HG03103 (cell line): ENCODE measurements around the gene OSGEP.

Experiments used
- ATAC-seq: cut with Tn5 transposase; IDR thresholded peaks from one replicate; pipeline ENCODE4 v1.9.1; 2021; ENCODE audit warnings: low read depth; ENCODE audit not compliant: unreplicated experiment

OSGEP gene

GRCh38 chr14:20454516-20455354 is at the start of gene OSGEP, which contains the start of gene APEX1:
OSGEP (minus strand) TSS chr14:20454812; CDS start chr14:20454683, 129 bp downstream.
APEX1 (plus strand) TSS chr14:20455226; CDS start chr14:20455646, 420 bp downstream.
- ATAC-seq: peak; percentile 83

DNA sequence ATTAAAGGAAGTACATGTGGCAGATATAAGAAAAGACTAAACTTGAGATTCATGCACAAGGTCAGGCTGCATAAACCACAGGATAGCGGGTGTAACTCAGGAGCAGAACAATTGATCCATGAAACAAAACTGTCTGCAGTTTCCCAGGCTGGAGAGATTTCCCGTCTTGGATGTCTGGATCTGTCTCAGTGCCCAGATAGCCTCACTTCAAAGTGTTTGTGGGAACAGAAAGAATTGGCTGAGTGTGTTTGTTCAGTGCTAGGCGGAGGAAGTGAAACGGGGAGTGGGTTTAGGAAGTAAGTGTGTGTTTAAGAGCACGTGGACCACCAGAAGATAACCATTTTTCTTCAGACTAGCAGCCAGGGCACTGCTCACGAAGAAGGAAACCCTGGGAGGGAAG is 49.3 kb upstream of the OSGEP start:
- ATAC-seq: no peak

- ATAC-seq: no peak
These were observed 46.7 kb upstream of the OSGEP start for GRCh38 chr14:20501346-20501745.

GRCh38 chr14:20499881-20500280 is 45.3 kb upstream of the OSGEP start:
- ATAC-seq: no peak

GRCh38 chr14:20499108-20499507 is 44.5 kb upstream of the OSGEP start:
- ATAC-seq: no peak

DNA sequence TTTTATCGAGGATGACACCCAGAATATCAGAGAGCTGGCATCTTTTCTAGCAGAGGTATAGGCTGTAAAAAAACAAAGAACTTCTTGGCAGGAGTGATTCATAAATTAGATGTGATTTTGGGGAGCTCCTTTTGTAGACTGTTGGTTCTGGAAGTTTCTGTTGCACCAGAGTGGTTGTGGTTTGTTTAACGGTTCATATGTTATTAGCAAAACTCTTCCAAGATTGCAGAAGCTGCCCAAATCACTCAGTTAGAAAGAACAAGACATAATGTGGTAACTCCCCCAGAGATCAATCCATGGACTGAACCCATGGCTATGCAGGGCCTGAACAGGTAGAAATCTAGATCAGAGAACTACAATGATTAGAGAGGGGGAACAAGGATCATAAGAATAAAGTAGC is 44.0 kb upstream of the OSGEP start:
- no peak for ATAC-seq

GRCh38 chr14:20494935-20495766 is 40.5 kb upstream of the OSGEP start:
- ATAC-seq: no peak

DNA sequence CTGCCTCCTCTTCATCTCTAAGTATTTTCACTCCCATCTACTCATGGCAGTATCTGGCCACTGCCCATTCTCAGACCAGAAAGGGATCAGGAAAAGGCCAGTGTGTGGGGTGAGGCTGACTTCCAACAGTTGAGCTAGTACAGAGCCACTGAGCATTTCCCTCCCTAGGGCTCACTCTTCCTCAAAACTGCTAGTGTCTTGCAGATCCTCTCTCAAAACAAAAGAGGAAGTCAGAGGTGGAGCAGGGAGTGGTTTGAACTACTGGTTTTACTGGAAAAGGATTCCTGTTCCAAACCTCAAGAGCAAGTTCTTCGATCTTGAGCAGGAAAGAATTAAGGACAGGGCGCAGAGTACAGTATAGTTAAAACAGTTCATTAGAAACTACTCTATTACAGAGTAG is 39.0 kb upstream of the OSGEP start:
- ATAC-seq: no peak

- no peak for ATAC-seq
These were observed 37.9 kb upstream of the OSGEP start for GRCh38 chr14:20492486-20492885.

- no peak for ATAC-seq
These were observed 36.0 kb upstream of the OSGEP start for GRCh38 chr14:20490563-20490962.

GRCh38 chr14:20489093-20489994 is 34.7 kb upstream of the OSGEP start:
- ATAC-seq: peak; percentile 43

DNA sequence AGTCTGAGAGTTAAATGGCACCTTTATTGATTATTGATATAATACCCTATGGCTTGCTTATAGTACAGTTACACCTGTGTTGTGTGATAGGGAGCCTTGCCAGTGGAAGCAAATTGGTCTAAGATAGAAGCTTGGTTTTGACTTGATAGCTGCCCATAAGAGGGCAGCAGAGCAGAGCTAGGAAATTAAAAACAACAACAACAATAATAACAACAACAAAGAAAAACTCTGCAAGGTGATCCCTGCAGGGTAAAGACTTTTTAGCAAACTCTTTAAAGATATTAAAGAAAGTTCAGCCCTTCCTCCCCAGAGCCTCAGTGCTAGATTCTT is 32.7 kb upstream of the OSGEP start:
- no peak for ATAC-seq

DNA sequence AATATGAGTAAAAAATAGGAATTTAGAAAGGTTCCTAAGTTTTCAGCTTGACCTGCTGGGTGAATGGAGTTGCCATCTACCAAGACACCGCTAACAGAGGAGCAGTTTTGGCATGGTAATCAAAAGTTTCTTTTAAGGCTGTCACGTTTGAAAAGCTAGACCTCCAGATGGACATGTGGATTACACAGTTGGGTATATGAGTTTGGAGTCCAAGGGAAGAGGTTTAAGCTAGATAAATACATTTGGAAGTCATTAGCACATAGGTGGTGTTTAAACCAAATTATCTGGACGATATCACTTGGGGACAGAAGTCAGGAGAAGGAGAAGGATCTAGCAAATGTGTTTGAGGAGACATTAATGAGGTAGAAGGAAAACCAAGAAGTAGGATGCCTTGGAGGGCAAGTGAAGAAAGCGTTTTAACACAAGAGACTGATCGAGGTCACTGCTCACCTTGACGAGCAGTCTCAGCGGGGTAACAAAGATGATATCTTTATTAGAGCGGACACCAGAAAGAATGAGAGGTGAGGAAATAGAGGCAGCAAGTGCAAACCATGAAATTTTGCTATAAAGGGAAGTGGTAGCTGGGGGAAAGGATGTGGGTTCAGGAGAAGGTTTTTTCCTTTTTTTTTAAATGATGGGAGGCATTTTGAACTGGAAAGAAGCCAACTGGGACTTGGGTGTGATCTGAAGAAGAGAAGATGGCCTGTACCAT is 32.2 kb upstream of the OSGEP start:
- no peak for ATAC-seq

DNA sequence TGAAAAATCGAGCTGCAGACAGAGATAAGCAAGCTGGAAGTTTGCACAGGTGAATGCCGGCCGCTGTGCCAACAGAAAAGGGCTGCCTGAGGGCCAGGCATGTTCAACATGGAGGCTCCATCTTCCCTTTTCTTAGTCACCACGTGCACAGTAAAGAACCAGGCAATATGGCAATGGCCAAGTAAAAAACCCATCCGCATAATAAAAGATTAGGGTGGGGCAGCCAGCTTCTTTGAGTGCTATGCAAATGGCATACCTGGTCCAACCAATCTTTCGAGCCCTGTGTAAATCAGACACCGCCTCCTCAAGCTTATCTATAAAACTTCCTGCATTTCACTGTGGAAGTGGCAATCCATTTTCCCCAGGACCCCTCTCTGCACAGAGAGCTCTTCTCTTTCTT is 31.3 kb upstream of the OSGEP start:
- ATAC-seq: no peak

DNA sequence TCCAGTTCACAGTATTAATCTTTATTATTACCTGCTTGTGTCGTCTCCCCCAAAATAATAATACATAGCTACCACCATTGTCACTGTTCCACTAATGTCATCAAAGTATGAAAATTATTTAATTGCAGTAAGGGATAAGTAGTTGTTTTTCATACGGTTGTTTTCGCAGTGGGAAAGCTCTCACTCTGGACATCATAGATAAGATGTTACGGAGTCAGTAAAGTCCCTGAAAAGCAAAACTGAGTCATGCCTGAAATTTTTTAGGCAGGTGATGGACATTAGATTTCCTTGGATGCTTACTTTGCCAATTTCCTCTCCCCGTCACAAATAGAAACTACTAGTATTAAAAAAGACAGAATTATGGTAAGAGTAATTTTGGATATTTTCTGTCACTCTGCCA is 27.8 kb upstream of the OSGEP start:
- ATAC-seq: no peak

DNA sequence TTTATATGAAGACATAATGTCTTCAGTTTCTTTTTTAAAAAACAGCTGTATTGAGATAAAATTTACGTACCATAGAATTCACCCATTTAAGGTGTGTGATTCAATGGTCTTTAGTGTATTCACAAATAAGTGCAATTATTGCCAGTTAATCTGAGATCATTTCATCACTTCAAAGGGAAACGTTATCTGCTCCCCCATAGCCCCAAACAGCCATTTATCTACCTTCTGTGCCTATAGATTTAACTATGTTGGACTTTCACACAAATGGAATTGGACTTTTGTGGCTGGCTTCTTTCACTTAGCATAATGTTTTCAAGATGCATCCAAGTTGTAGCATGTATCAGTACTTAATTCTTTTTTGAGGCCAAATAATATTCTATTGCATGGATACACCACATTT is 24.3 kb upstream of the OSGEP start:
- no peak for ATAC-seq

- no peak for ATAC-seq
These were observed 22.7 kb upstream of the OSGEP start for GRCh38 chr14:20477211-20477876.

- no peak for ATAC-seq
These were observed 22.2 kb upstream of the OSGEP start for GRCh38 chr14:20476776-20477175.

GRCh38 chr14:20472536-20473169 is 18.0 kb upstream of the OSGEP start:
- ATAC-seq: no peak
